ENCODE results near the gene GNG4. TPM values are rescaled to one million over a fixed set of nuclear protein-coding genes. Genes with fewer than 3 reads are reported as not detected.
"Not testable (repeated sequence)": the region's sequence is repeated elsewhere in the genome, so short reads cannot be mapped to it uniquely, and the experiment has no call there.

GNG4 gene
- total RNA-seq, 2 donors from 2014 or later, result 0.05 TPM; not detected in 1

GRCh38 chr1:235632506-235633401 lies 16.8 kb downstream of the GNG4 start:
- no peak for DNase-seq
- intact Hi-C loops (cut with DNase I), result no loop called here
- no peak for ATAC-seq

GRCh38 chr1:235631816-235632215 lies 17.8 kb downstream of the GNG4 start:
- DNase-seq, result no peak
- no peak for ATAC-seq
- intact Hi-C loops (cut with DNase I), result no loop called here

GRCh38 chr1:235628316-235629005 lies 21.1 kb downstream of the GNG4 start:
- ATAC-seq, result no peak
- no peak for DNase-seq
- intact Hi-C loops (cut with DNase I), result no loop called here

DNA sequence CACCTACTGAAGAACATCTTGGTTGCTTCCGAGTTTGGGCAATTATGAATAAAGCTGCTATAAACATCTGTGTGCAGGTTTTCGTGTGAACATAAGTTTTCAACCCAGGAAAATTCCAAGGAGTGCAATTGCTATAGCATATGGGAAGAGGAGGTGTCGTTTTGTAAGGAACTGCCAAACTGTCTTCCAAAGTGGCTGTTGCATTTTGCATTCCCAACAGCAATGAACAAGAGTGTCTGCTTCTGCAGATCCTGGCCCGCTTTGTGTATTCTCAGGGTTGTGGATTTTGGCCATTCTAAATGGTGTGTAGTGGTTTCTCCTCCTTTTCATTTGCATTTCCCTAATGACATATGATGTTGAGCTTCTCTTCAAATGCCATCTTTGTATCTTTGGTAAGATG lies 23.8 kb downstream of the GNG4 start:
- ATAC-seq (no peak), DNase-seq (no peak)
- intact Hi-C loops (cut with DNase I), result no loop called here

- ATAC-seq (no peak), DNase-seq (no peak)
- intact Hi-C loops (cut with DNase I), result no loop called here
Measured at GRCh38 chr1:235625340-235625739, 24.2 kb downstream of the GNG4 start.

DNA sequence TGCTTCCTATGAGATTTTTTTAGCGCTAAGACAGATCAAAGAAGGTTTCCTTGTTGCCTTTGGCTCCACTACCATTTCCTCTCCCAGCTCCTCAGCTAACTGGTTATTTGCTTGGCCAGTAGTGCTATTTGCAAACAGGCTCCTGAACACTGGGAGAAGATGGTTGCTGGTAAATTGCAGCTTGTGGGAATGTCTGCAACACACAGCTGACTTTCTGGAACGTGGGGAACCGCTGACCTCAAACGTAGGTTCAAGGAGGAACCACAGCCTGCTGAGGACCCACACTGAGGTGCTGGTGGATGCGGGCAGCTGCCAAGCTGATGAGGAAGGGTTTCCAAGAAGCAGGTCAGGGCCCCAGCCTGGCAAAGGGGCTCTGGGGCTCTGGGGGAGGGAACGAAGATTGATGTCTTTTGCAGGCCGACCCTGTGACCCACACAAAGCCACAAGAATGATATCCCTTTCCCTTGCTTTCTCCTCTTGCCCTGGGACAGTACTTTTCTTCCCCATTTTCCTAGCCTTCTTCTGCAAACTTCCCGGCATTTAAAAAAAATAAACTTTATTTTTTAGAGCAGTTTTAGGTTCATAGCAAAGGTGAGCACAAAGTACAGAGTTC lies 24.8 kb downstream of the GNG4 start:
- ATAC-seq, result no peak
- DNase-seq, result no peak
- intact Hi-C loops (cut with DNase I), result no loop called here

DNA sequence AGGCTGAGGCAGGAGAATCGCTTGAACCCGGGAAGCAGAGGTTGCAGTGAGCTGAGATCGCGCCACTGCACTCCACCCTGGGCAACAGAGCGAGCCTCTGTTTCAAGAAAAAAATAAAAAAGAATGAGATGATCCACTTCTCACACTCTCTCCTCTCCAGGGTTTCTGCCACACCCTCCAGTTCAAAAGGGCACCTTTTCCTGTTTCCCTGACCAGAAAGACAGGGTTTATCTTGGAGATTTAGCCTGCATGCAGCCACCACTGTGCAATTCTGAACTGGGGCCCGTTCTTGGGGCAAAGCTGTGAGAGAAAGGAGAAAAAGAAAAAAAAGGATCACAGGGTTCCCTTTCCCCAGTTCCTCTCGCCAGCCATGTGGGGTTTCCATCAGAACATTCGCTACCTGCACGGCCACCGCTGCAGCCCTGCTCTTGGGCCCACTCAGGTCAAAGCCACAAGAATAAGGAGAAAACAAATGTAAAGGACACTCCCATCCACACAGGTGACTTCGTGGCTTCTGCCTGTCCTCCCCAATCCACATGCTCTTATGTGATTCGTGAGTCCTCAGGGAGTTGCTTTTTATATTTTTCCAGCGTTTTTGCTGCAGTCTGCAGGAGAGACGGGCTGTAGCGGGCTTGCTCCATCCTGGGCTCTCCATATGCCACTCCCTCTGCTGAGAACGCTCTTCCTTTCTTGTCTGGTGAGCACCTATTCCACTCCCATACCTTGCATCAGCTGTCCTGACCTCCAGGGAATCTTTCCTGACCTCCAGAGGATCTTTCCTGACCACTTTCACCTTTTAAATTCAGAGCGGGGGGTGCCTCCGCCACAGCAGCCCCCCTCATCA lies 26.4 kb downstream of the GNG4 start:
- ATAC-seq (no peak), DNase-seq (no peak)
- intact Hi-C loops (cut with DNase I), result no loop called here

- intact Hi-C loops (cut with DNase I); DNase-seq; ATAC-seq: not testable (repeated sequence)
Measured at GRCh38 chr1:235619149-235619548, 30.4 kb downstream of the GNG4 start.

DNA sequence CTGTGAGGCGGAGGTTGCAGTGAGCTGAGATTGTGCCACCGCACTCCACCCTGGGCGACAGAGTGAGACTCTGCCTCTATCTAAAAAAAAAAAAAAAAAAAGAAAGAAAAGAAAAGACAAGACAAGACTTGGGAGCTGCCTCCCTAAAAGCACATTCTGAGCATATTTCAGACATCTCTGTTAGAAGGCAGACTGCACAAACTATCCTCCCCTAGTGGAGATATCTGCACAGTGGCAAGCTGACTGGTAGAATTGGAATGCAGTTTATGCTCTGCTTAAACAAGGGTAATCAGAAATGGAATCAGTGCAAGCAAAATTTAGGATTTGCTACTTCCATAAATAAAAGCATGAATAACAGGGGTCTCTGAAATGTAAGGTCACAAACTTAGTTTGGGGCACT lies 31.8 kb downstream of the GNG4 start:
- DNase-seq (no peak), ATAC-seq (peak in 1 of 2 donors; percentile 75)
- intact Hi-C loops (cut with DNase I), result no loop called here

DNA sequence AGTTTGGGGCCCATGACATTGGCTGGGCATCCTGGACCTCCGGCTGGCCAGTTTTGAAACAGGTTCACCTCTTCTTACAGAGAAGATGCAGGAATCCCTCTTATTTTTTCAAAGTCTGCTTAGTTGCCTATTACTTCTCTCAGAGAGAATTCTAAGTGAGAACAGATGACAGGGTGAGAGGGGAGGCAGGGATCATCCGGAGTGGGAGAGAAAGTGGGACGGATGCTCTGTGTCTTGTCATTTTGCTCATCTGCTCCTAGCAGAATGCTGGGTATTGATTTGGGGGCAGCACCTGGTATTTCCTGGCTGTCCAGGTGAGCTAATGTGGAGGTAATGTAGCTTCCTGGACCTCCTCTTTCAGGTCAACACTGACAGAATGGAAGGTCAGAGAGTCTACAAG lies 32.4 kb downstream of the GNG4 start:
- DNase-seq (no peak), ATAC-seq (no peak)
- intact Hi-C loops (cut with DNase I), result no loop called here

- ATAC-seq (no peak), DNase-seq (no peak)
- intact Hi-C loops (cut with DNase I), result no loop called here
Measured at GRCh38 chr1:235614442-235614954, 35.1 kb downstream of the GNG4 start.

- intact Hi-C loops (cut with DNase I), result no loop called here
- DNase-seq (no peak), ATAC-seq (no peak)
Measured at GRCh38 chr1:235613602-235614001, 36.0 kb downstream of the GNG4 start.

DNA sequence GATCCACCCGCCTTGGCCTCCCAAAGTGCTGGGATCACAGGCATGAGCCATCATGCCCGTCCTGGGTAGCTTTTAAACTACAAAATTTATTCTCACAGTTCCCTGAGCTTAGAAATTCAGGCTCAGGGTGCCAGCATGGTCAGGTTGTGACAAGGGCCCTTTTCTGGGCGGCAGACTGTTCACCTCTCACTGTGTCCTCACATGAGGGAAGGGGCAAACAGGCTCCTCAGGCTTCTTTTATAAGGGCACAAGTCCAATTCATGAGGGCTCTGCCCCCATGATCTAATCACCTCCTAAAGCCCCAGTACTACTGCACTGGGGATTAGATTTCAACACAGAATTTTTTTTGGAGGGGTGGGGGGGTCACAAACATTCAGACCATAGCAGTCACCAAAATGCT lies 36.8 kb downstream of the GNG4 start:
- ATAC-seq (no peak), DNase-seq (no peak)
- intact Hi-C loops (cut with DNase I), result no loop called here

DNA sequence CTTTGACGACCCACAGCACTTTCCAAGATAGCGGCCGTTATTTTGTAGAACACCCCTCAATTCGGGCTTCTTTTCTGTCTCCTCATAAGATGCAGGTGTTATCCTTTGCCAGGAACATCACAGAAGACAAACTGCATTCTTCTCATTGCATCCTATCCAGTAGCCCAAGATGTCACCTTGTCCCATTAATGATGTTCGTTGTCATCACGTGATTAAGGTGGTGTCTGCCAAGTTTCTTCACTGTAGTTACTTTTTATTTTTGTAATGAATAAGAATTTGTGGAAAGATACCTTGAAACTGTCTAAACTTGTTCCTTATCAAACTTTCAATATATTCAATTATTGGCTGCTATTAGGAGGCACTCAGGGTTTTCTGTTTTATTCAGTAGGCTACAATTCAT lies 39.4 kb downstream of the GNG4 start:
- intact Hi-C loops (cut with DNase I), result no loop called here
- ATAC-seq (no peak), DNase-seq (no peak)

GRCh38 chr1:235608278-235608677 lies 41.3 kb downstream of the GNG4 start:
- ATAC-seq (no peak), DNase-seq (no peak)
- intact Hi-C loops (cut with DNase I), result no loop called here

DNA sequence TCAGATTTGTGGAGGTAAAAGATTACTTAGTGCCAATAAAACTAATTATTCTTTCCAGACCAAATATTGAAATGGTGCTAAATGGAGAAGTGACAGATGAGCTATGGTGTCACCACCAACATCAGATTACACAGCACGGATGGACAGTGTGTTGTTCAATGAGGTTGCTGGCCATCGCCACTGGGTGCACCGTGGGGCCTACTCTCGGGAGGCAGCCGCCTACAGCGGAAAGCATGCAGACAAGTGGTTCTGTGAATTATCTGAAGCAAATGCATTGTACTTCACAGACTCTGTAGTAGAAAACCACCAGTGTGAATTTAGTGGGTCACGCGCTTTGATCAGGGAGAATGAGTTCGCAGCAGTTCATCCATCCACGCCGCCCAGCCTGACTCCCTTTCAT lies 42.3 kb downstream of the GNG4 start:
- intact Hi-C loops (cut with DNase I), result no loop called here
- ATAC-seq (no peak), DNase-seq (no peak)

DNA sequence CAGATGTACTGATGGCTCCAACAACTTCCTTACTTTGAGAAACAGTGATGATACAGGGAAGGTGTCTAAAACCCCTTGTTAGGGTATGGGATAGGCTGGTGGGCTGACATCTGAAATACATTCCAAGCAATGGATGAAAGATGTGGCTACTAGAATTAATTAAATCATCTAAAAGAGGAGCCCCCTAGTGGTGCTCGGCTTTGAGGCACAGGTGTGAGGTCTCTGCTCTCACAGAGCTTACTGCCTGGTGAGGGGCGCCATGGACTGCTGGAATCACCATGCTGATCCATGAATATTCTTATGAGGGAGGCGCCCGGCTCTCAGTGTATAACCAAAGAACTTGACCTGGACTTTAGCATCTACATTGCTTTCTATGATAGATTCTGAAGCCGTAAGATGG lies 48.5 kb downstream of the GNG4 start:
- DNase-seq, result no peak
- no peak for ATAC-seq
- intact Hi-C loops (cut with DNase I), result no loop called here

DNA sequence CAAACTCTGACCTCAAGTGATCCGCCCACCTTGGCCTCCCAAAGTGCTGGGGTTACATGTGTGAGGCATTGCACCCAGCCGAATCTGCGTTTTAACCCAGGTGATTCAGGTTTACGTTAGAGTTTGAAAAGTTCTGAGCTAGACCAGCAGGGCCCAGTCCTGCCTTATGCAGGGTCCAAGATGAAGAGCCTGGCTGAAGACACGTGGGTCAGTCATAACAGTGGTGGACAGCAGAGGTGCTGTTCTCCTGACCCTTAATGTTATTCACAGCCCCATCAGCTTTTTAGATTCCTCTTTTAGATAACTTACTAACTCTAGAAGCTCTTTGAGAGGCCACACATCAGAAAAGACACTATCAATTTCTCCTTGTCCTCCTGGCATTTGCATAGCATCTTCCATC lies 50.0 kb downstream of the GNG4 start:
- ATAC-seq, result no peak
- DNase-seq, result no peak
- intact Hi-C loops (cut with DNase I), result no loop called here

- intact Hi-C loops (cut with DNase I), result no loop called here
- ATAC-seq, result no peak
Measured at GRCh38 chr1:235597867-235598553, 51.6 kb downstream of the GNG4 start.

More at GRCh38 chr1:235597867-235598553, 51.6 kb downstream of the GNG4 start:
- DNase-seq, result no peak

Data from left cardiac atrium (tissue), 4 donors.